Stimulated activated CD8-positive, alpha-beta memory T cell treated with anti-CD3 and anti-CD28 coated beads, Interleukin-12 subunit alpha, Interleukin-12 subunit beta, amount 100 ng/mL, for 24 hours (primary cell): Measurements from ENCODE around the gene RNF220.

Experiments used
- DNase-seq: peaks from one replicate; pipeline ENCODE4 v3.0.0-alpha.2; 2020; ENCODE audit errors: extremely low read depth

Gene RNF220

DNA sequence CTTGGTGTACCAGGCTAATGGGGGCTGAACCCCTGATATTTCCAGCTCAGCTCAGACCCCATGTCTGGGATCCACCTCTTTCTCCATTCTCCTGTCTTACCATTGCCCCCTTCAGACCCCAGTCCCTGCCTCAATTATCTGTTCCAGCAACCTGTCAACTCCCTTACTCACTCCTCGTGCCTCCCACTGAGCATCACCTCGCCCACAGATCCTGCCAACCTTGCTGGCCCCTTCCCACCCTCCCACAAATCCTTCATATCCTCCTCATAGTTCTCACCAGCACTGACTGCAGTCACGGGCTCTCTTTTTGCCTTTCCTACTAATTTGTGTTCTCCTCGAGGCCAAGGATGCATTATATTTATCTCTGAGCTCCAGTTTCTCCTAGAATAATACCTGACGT, 206.4 kb downstream of the RNF220 start:
- DNase-seq = no peak

DNA sequence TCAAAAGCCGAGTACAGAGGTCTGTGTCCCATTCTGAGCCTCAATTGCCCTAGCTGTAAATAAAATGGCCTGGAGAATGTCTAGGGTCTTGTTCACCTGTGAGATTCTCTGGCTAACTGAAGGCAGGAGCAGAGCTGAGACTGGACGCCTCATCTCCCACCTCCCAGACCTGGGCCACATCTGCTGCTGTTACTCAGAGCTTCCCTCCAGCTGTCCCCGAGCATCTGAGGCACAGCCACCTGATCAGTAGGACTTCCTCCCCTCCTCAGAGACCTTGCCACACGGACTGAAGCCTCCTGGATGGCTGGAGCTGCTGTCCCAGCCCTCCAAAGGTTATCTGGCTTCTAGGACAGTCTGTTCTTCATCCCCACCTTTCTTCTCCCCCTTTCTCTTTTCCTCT, 206.8 kb downstream of the RNF220 start:
- DNase-seq = no peak

GRCh38 chr1:44613941-44614340, 208.9 kb downstream of the RNF220 start:
- DNase-seq = no peak

GRCh38 chr1:44616284-44616990, 211.4 kb downstream of the RNF220 start:
- no peak for DNase-seq

- DNase-seq = no peak
These were observed 212.1 kb downstream of the RNF220 start for GRCh38 chr1:44616991-44617702.

DNA sequence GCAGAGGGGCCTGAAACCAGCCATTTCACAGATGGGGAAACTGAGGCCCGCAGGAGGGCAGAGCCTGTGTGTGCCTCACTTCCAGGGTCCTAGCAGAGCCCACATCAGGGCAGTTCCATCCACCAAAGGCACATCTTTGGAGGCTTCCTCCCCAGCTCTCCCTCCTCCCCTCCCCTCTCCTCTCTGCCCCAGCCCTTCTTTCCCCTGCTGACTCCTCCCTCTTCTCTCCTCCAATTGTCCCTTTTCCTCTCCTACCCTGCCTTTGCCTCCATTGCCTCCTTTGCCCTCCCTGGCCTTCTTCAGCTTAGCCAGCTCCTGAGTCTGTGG, 212.6 kb downstream of the RNF220 start:
- DNase-seq = no peak

DNA sequence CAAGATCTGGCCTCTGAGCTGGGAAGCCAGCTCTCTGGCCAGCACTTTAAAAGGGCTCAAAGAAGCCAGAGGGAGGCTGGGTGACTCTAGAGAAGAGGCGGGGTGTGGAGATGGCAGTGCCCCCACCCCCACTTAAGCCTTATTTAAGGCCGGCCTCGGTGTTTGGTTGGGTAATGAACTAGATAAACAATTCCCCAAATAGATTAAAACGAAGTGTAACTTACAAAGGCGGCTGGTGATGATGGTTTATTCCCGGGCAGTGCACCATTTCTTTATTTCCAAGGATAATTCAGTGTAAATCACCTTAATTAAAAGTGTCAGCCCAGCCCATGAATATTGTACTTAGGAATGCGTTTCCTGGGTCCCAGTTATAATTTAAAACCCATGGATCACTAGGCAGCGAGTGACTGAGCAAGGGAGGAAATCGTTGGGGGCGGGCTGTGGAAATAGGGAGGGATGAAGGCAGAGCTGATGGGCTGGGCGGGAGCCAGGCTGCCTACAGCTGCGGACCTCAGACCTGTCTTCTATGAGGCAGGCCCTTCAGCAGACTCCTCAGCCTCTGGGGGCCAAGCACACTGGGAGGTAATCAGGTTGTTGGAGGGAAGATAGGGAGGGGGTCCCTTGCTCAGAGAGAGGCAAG, 214.3 kb downstream of the RNF220 start:
- DNase-seq = no peak

GRCh38 chr1:44620072-44620471, 215.0 kb downstream of the RNF220 start:
- no peak for DNase-seq

- DNase-seq = no peak
These were observed 216.8 kb downstream of the RNF220 start for GRCh38 chr1:44621841-44622286.

GRCh38 chr1:44624268-44624901, 219.3 kb downstream of the RNF220 start:
- no peak for DNase-seq

- no peak for DNase-seq
These were observed 220.3 kb downstream of the RNF220 start for GRCh38 chr1:44625348-44625747.

- no peak for DNase-seq
These were observed 224.1 kb downstream of the RNF220 start for GRCh38 chr1:44628962-44629756.

DNA sequence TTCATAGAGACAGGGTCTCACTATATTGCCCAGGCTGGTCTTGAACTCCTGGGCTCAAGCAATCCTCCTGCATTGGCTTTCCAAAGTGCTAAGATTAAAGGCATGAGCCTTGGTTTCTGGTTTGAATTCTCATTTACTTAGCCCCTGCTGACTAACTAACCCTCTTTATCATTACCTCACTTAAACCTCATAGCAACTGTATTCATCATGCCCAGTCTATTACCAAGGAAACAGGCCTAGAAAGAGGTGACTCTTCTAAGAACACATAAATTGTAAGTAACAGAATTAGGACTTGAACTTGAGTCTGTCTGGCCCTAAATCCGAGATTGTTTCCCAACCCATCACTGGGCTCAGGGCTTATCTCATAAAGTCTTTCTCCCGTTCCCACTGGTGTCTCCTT, 225.1 kb downstream of the RNF220 start:
- DNase-seq = no peak

GRCh38 chr1:44631333-44631646, 226.2 kb downstream of the RNF220 start:
- DNase-seq = no peak

GRCh38 chr1:44631647-44632539, 226.8 kb downstream of the RNF220 start:
- peak; percentile 76 for DNase-seq

DNA sequence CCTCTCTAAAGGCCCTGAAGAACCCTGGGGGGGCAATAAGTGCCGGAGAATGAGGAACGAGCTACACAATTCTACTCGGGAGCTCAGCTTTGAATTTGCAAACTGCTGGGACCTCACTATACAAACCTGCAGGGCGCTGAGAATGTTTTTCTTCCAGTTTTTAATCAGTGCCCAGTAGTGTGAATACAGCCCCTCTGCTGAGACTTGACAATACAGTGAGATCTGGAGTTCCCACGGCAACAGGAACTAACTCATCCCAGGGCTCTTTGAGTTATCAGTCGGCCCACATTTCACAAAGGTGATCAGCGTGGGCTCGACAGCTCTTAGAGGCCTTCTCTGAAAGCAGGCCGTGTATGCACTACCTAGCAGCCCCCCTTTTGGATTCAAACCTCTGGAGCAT, 227.5 kb downstream of the RNF220 start:
- no peak for DNase-seq

DNA sequence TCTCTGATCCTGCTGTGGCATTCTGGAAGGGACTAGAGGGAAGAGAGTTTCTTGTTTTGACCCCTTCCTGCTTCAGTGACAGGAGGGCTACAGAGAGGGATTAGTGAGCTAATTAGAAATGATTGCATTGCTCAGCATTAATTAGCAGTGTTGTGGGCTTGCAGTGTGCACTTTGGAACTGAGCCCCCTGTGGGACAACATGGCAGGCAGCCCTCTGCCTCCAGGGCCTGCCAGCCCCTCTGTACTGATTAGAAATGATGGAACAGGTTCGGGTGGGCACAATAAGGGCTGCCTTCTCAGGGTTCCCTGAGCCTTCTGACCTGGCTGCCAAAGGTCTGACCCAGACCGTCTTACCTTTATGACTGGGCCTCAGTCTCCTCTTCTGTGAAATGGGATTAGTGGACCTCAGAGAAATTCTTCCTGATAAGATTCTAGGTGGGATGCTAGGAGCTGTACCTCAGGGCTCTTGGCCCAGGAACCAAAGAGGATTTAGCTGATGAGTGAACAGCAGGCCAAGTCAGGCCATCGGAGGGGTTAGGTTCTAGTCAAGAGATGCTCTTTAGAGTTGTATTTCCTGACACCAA, 229.6 kb downstream of the RNF220 start:
- no peak for DNase-seq

- DNase-seq = no peak
These were observed 230.4 kb downstream of the RNF220 start for GRCh38 chr1:44635439-44635838.

GRCh38 chr1:44636083-44636687, 231.1 kb downstream of the RNF220 start:
- DNase-seq = no peak
